ENCODE measurements around the gene NEUROD6. TPM values are rescaled to one million over a fixed set of nuclear protein-coding genes. Genes with fewer than 3 reads are reported as not detected.

The NEUROD6 gene
- total and polyA plus RNA-seq, 2 donors (not counting 1 experiment from before 2014, with no cell fraction given): not detected

- Histone ChIP-seq H3K27me3 (ENCODE audit: control insufficient read depth, insufficient read depth, low read length) (no peaks in the 10 kb centered on the region), H3K27ac (ENCODE audit: insufficient read depth, low read length) (no peak overlapping the region), H3K4me3 (replicated peaks in 1 of 4; ENCODE audit: control extremely low read depth in 1 of 4, insufficient read depth in 1 of 4, low read depth in 3 of 4, low read length in 4 of 4) (no peak overlapping the region), H3K79me2 (ENCODE audit: control insufficient read depth, insufficient read depth, low read length) (no peaks in the 10 kb centered on the region), H4K20me1 (ENCODE audit: control insufficient read depth, extremely low read depth, insufficient read depth, low read length) (no peaks in the 10 kb centered on the region), H3K9ac (ENCODE audit: insufficient read depth, low read length) (no peak overlapping the region), H3K9me3 (ENCODE audit: control insufficient read depth, insufficient read depth, low read depth, low read length) (no peaks in the 10 kb centered on the region), H3K4me1 (ENCODE audit: control insufficient read depth, extremely low read depth, insufficient read depth, low read length) (no peaks in the 10 kb centered on the region), H2AFZ (ENCODE audit: low read length) (no peak overlapping the region), H3K4me2 (ENCODE audit: extremely low read depth, insufficient read depth, low read length) (no peak overlapping the region), H3K36me3 (ENCODE audit: control insufficient read depth, insufficient read depth, low read length) (no peaks in the 10 kb centered on the region)
- TF ChIP-seq EZH2 (IDR thresholded peaks at IDR 0.05; ENCODE audit: low read length, missing control alignments) (no peak), CTCF (conservative IDR thresholded peaks at IDR 0.05 in 1 of 2, IDR thresholded peaks at IDR 0.05 in 1 of 2; ENCODE audit: low read depth in 1 of 2, low read length in 2 of 2) (no peak)
- DNase-seq (ENCODE audit: low read depth in 2 of 2): no peak
Measured at GRCh38 chr7:31305260-31305659, 35.3 kb downstream of the NEUROD6 start.

GRCh38 chr7:31304446-31304845 lies 36.1 kb downstream of the NEUROD6 start:
- no peak overlapping the region for H3K9ac ChIP-seq (ENCODE audit: insufficient read depth, low read length)
- H3K4me2 ChIP-seq (ENCODE audit: extremely low read depth, insufficient read depth, low read length): no peak overlapping the region
- H3K4me1 ChIP-seq (ENCODE audit: control insufficient read depth, extremely low read depth, insufficient read depth, low read length): no peaks in the 10 kb centered on the region
- H3K36me3 ChIP-seq (ENCODE audit: control insufficient read depth, insufficient read depth, low read length): no peaks in the 10 kb centered on the region
- H3K79me2 ChIP-seq (ENCODE audit: control insufficient read depth, insufficient read depth, low read length): no peaks in the 10 kb centered on the region
- TF ChIP-seq CTCF (conservative IDR thresholded peaks at IDR 0.05 in 1 of 2, IDR thresholded peaks at IDR 0.05 in 1 of 2; ENCODE audit: low read depth in 1 of 2, low read length in 2 of 2) (no peak), EZH2 (IDR thresholded peaks at IDR 0.05; ENCODE audit: low read length, missing control alignments) (no peak)
- H3K27me3 ChIP-seq (ENCODE audit: control insufficient read depth, insufficient read depth, low read length): no peaks in the 10 kb centered on the region
- no peak for DNase-seq (ENCODE audit: low read depth in 2 of 2)
- no peaks in the 10 kb centered on the region for H3K9me3 ChIP-seq (ENCODE audit: control insufficient read depth, insufficient read depth, low read depth, low read length)
- no peak overlapping the region for H3K27ac ChIP-seq (ENCODE audit: insufficient read depth, low read length)
- H2AFZ ChIP-seq (ENCODE audit: low read length): no peak overlapping the region
- H4K20me1 ChIP-seq (ENCODE audit: control insufficient read depth, extremely low read depth, insufficient read depth, low read length): no peaks in the 10 kb centered on the region
- no peak overlapping the region for H3K4me3 ChIP-seq (replicated peaks in 1 of 4; ENCODE audit: control extremely low read depth in 1 of 4, insufficient read depth in 1 of 4, low read depth in 3 of 4, low read length in 4 of 4)

- no peak overlapping the region for H3K4me3 ChIP-seq (replicated peaks in 1 of 4; ENCODE audit: control extremely low read depth in 1 of 4, insufficient read depth in 1 of 4, low read depth in 3 of 4, low read length in 4 of 4)
- TF ChIP-seq EZH2 (IDR thresholded peaks at IDR 0.05; ENCODE audit: low read length, missing control alignments): no peak
- TF ChIP-seq CTCF (conservative IDR thresholded peaks at IDR 0.05 in 1 of 2, IDR thresholded peaks at IDR 0.05 in 1 of 2; ENCODE audit: low read depth in 1 of 2, low read length in 2 of 2): no peak
Measured at GRCh38 chr7:31302356-31302755, 38.2 kb downstream of the NEUROD6 start.

More at GRCh38 chr7:31302356-31302755, 38.2 kb downstream of the NEUROD6 start:
- H4K20me1 ChIP-seq (ENCODE audit: control insufficient read depth, extremely low read depth, insufficient read depth, low read length): no peaks in the 10 kb centered on the region
- no peaks in the 10 kb centered on the region for H3K4me1 ChIP-seq (ENCODE audit: control insufficient read depth, extremely low read depth, insufficient read depth, low read length)
- H3K9ac ChIP-seq (ENCODE audit: insufficient read depth, low read length): no peak overlapping the region
- no peak overlapping the region for H3K27ac ChIP-seq (ENCODE audit: insufficient read depth, low read length)
- H3K36me3 ChIP-seq (ENCODE audit: control insufficient read depth, insufficient read depth, low read length): no peaks in the 10 kb centered on the region
- H3K27me3 ChIP-seq (ENCODE audit: control insufficient read depth, insufficient read depth, low read length): no peaks in the 10 kb centered on the region
- no peak overlapping the region for H3K4me2 ChIP-seq (ENCODE audit: extremely low read depth, insufficient read depth, low read length)
- no peak for DNase-seq (ENCODE audit: low read depth in 2 of 2)
- H2AFZ ChIP-seq (ENCODE audit: low read length): no peak overlapping the region
- H3K9me3 ChIP-seq (ENCODE audit: control insufficient read depth, insufficient read depth, low read depth, low read length): no peaks in the 10 kb centered on the region
- no peaks in the 10 kb centered on the region for H3K79me2 ChIP-seq (ENCODE audit: control insufficient read depth, insufficient read depth, low read length)
